GM19328 (cell line): ENCODE results near the gene SFN.
"Not testable (repeated sequence)": the region's sequence is repeated elsewhere in the genome, so short reads cannot be mapped to it uniquely, and the experiment has no call there.

ENCODE experiments used
- ATAC-seq: cut with Tn5 transposase; IDR thresholded peaks from one replicate; pipeline ENCODE4 v1.9.1; 2021; ENCODE audit warnings: mild to moderate bottlenecking, moderate library complexity; ENCODE audit not compliant: unreplicated experiment

SFN gene

DNA sequence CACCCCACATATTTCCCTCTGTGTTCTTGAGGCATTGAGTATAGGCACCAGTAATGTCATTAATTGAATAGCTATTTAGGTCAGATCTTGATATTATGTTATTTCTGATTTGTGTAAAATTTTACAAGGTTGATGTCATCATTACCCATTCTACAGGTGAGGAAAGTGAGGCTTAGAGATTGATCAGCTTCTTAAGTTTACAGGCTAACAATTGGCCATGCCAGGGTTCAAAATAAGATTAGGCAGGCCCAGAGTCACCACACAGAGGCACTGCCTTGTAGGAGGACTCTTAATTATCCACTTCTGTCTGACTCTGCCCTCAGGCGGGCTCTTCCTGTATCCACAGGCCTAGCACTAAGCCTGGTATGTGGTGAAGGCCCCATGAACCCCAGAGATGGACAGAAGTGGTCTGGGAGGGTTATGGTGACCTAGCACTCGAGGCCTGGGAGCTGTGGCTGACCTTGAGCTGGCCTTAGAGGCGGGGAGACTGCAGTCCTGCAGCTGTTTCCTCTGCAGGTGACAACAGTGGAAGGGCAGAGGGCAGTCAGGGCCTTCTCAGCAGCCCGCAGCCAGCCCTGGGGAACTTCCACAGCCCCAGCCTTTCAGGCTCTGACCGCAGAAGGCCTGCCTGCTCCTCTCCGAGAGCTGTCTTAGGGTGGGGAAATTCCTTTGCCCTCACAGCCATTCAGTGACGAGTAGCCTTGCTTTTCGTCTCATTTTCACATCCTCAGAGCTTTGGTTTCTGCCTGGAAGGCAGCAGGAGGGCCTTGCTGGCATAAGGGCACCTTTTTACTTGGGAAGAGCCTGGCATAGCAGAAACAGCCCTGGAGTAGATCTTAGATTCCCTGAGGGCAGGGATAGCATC lies 24.2 kb upstream of the SFN start:
- peak; percentile 66 for ATAC-seq

GRCh38 chr1:26839339-26839722 lies 23.6 kb upstream of the SFN start:
- ATAC-seq = no peak

DNA sequence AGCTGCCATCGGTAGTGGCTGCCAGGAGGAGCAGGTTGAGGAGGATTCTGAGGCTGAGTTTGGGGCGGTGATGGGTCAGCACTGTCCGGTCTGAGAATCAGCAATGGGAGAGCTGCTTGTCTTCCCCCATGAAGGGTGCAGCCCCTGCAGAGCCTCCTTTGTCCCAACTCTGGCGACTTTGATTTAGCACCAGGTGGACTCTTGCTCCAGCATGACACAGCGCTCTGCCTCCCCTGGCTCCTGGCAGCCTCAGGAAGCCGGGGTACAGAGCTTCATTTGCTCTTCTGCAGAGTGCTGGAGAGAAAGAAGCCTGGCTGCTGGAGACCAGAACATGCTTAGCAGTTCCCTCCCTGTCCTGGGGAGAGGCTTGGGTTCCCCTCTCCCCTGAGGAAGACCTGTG lies 23.2 kb upstream of the SFN start:
- no peak for ATAC-seq

DNA sequence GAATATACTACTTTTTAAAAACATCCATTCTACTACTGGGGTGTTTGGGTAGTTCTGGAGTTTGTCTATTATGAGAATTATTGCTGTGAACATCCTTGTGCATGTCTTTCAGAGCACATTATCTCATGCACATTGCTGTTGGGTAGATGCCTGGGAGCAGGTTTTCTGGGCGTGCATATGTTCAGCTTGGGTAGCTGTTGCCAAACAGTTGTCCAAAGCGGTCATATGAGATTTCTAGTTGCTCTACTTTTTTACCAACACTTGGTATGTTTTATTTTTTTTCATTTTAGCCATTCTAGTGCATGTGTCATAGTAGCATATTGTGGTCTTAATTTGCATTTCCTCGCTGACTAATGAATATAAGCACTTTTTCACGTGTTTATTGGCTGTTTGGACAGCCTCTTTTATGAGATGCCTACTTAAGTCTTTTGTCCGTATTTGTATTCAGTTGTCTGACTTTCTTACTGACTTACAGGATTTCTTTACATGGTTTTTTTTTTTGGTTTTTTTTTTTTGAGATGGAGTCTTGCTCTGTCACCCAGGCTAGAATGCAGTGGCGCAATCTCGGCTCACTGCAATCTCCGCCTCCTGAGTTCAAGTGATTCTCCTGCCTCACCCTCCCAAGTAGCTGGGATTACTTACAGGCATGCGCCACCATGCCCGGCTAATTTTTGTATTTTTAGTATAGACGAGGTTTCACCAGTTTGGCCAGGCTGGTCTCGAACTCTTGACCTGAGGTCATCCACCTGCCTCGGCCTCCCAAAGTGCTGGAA lies 18.3 kb upstream of the SFN start:
- ATAC-seq = no peak

DNA sequence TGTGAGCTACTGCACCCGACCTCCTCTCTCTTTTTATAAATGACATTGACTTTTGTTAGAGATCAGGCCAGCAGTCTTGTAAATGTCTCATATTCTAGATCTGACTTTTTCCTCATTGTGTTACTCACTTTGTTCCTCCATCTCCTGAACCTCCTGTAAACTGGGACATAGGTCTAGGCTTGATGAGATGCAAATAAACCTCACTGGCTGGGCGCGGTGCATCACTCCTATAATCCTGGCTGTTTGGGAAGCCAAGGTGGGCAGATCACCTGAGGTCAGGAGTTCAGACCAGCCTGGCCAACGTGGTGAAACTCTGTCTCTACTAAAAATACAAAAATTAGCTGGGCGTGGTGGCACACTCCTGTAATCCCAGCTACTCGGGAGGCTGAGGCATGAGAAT lies 15.1 kb upstream of the SFN start:
- ATAC-seq = not testable (repeated sequence)

- no peak for ATAC-seq
These were observed 14.4 kb upstream of the SFN start for GRCh38 chr1:26848499-26848898.

DNA sequence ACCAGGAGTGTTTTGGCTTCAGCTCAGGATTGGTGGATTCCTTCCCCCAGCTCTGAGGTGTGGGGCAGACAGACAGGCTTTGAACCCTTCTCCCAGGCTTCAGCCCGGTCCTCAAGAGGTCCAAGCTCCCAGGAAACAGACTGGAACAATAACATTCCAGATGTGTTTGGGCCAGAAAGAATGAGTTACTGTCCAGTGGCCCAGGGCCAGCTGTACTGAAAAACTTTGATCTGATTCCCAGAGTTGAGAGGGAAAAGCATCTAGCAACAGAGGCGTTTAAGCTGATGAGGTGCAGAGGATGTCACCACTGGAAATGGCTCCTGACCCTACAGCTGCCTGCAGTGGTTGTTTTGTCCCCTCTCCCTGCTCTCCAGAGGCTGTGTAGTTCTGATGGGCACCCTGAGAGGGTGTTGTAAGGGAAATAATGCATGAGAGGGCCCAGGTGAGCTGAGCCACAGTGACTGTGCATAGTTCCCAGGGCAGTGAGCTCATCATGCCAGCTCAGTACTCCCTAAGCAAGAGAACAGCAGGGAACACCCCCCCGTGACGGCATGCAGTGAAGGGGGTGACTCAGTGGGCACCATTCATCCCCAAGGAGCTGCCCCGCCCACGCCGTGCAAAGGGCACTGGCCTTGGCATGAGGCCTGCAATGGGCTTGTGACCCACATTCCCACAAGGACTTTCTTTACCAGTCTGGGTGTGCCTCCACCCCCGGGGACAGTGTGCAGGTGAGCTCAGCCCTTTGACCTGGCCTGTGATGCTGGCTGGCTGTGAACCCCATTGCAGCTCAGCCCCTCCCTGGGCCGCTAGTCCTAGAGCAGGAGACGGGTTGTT lies 13.8 kb upstream of the SFN start:
- no peak for ATAC-seq

DNA sequence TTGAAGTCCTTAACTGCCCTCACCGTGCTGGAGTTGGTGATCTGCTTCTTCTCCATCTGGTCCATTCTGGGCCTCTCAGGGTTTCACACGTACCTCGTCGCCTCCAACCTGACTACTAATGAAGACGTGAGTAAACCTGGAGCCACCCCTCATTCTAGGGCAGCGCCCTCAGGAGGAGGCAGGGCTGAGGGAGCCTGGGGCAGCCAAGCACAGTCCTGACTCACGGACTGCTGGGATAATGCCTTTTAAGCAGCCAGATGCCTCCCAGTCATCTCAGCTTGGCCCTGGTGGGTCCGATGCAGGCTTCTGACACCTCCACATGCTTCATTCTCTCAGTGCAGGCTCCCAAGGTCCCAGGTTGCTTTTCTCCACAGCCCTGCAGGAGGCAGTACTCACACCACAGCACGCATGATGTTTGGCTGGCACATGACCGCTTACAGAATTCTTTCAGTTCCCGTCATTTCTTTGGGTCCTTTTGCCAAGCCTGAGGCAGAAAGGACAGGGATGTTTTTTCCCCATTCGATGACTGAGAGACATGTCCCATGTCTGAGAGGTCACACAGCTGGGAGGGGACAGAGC lies 11.8 kb upstream of the SFN start:
- no peak for ATAC-seq

DNA sequence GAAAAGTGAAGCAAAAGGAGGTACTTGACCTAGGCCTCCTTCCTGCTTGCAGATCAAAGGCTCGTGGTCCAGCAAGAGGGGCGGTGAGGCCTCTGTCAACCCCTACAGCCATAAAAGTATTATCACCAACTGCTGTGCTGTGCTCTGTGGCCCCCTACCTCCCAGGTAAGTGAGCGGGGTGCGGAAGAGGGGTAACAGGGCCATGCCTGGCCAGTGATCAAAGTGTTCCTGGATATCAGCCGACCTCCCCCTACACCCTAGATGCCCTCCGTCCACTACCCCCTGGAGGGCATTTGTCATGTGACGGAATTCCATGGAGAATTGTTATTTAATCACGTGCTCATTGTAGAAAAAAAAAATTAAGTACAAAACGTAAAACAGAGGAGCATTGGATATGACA lies 10.2 kb upstream of the SFN start:
- no peak for ATAC-seq

DNA sequence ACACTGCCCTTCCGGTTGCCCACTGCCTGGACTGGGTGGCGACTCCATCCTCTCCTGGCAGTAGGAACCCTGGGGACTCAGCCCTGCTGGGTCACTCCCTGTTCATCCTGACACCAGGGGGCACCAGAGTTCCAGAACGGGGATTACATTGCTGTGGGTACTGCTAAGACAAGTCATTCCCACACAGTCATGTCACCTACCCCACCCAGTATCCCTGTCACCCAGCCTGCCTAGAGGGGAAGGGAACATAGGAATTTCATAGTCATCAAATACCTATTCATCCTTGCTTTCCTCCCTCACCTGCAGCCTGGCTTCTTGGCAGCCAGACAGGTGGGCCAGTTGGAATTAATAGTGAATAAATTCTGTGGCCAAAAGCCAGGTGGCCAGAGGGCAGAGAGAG lies 9.8 kb upstream of the SFN start:
- no peak for ATAC-seq

DNA sequence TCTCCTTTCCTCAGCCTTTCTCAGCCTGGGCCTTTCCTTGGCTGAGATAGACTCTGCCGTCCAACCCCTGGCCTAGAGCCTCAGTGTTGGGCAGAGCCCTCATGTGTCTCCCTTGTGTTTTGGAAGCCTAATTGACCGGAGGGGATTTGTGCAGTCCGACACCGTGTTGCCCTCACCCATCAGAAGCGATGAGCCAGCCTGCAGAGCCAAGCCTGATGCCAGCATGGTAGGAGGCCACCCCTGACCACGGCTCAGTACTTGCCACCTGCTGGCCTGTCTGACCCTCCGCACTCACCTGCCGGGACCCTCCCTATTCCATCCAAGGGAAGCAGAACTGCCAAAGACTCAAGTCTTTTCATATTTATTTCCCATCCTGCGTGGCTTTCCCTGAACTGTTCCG lies 9.3 kb upstream of the SFN start:
- ATAC-seq = no peak

- ATAC-seq = no peak
These were observed 8.0 kb upstream of the SFN start for GRCh38 chr1:26854906-26855305.

DNA sequence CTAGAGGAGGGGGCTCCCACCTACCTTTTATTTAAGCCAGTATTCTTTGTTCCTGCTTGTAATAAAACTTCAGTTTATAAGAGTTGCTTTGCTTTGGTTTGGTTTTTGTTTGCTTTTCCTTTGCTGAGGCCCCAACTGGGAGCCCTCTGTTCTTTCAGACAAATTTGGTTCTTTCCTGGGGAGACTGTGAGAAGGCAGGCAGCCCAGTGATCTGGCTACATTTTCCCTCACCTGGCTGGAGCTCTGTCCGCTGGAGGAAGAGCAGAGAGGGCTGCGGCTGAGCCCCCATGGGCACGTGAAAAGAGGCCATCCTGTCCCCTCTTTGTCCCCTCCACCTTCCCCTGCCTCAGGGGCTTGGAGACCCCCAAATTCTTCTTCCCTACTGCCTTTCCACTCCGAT lies 7.3 kb upstream of the SFN start:
- ATAC-seq = no peak

GRCh38 chr1:26856181-26856580 lies 6.8 kb upstream of the SFN start:
- ATAC-seq = no peak

GRCh38 chr1:26856604-26857469 lies 6.1 kb upstream of the SFN start:
- no peak for ATAC-seq

GRCh38 chr1:26857473-26858060 lies 5.4 kb upstream of the SFN start:
- ATAC-seq = no peak

- ATAC-seq = no peak
These were observed 4.8 kb upstream of the SFN start for GRCh38 chr1:26858160-26858559.

GRCh38 chr1:26858891-26859640 lies 3.9 kb upstream of the SFN start:
- no peak for ATAC-seq

GRCh38 chr1:26861286-26861701 lies 1.7 kb upstream of the SFN start:
- no peak for ATAC-seq
